GM18520 (cell line): ENCODE results near the gene ATG4B.
"Not testable (repeated sequence)": the region's sequence is repeated elsewhere in the genome, so short reads cannot be mapped to it uniquely, and the experiment has no call there.

Source experiments
- ATAC-seq: cut with Tn5 transposase; IDR thresholded peaks from one replicate; pipeline ENCODE4 v1.9.1; 2021; ENCODE audit not compliant: unreplicated experiment

The ATG4B gene

GRCh38 chr2:241660593-241661213 lies 23.2 kb downstream of the ATG4B start:
- no peak for ATAC-seq

GRCh38 chr2:241662731-241663130 lies 25.2 kb downstream of the ATG4B start:
- not testable (repeated sequence) for ATAC-seq

- ATAC-seq, result no peak
Measured at GRCh38 chr2:241665731-241666440, 28.4 kb downstream of the ATG4B start.

GRCh38 chr2:241666627-241667400 lies 29.3 kb downstream of the ATG4B start:
- ATAC-seq, result no peak

- ATAC-seq, result no peak
Measured at GRCh38 chr2:241668354-241668753, 30.9 kb downstream of the ATG4B start.

- ATAC-seq, result no peak
Measured at GRCh38 chr2:241668839-241669238, 31.3 kb downstream of the ATG4B start.

- no peak for ATAC-seq
Measured at GRCh38 chr2:241670333-241671110, 33.0 kb downstream of the ATG4B start.

- no peak for ATAC-seq
Measured at GRCh38 chr2:241671457-241672240, 34.2 kb downstream of the ATG4B start.

GRCh38 chr2:241672243-241673188 lies 35.0 kb downstream of the ATG4B start:
- ATAC-seq, result no peak

GRCh38 chr2:241673189-241673663 lies 35.7 kb downstream of the ATG4B start:
- ATAC-seq, result no peak

GRCh38 chr2:241673797-241674725 lies 36.6 kb downstream of the ATG4B start:
- ATAC-seq, result no peak

- no peak for ATAC-seq
Measured at GRCh38 chr2:241675885-241676284, 38.4 kb downstream of the ATG4B start.

- no peak for ATAC-seq
Measured at GRCh38 chr2:241676665-241677064, 39.2 kb downstream of the ATG4B start.

- ATAC-seq, result no peak
Measured at GRCh38 chr2:241677392-241677791, 39.9 kb downstream of the ATG4B start.

GRCh38 chr2:241678307-241678706 lies 40.8 kb downstream of the ATG4B start:
- ATAC-seq, result no peak

- no peak for ATAC-seq
Measured at GRCh38 chr2:241678784-241679540, 41.5 kb downstream of the ATG4B start.

- no peak for ATAC-seq
Measured at GRCh38 chr2:241680044-241680443, 42.6 kb downstream of the ATG4B start.
